ENCODE data around the gene RNU1-4. TPM values are rescaled to one million over a fixed set of nuclear protein-coding genes. Genes with fewer than 3 reads are reported as not detected.
"Not testable (repeated sequence)": the region's sequence is repeated elsewhere in the genome, so short reads cannot be mapped to it uniquely, and the experiment has no call there.

RNU1-4 gene
- total RNA-seq, 1 experiment from 2014 or later, result under 0.01 TPM

DNA sequence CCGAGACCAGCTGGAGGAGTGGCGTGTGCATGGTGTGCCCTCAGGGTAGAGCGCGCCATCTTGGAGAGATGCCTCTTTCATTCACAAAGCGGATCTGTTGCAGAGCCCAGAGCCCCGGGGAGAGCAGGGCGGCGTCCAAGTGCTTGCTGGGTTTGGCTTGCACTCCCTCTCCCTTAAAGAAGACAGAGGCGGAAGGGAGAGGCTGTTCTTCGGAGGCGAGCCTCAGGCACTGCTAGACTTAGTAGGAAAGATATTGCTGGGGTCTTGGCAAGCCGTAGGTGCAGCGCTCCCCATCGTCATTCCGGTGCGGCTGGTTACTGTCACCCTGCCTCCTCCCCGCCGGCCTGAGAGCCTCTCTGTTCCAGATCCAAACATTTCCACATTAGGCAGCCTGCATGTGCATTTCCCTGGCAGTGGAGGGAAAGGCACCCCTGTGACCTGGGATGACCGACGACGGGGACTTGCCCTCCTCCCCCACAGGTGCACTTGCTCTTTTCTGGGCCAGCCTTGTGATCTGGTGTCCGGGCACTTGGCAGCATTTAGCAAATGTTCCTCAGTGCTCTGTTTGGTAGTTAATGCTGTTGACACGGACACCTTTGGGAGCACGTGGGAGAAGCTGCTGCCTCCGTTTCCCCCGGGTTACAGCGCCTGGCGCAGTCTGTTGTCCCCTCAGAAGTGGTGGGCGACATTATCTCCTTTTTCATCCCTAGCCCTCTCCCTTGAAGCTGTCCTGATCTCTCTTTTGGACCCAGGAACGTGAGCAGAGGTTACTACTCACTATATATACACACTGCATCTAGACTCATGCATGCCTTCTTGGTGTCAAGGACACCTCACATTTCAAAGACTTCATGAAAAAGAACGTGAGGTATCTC lies 25.7 kb downstream of the RNU1-4 start:
- not testable (repeated sequence) for H3K36me3 ChIP-seq (replicated peaks; ENCODE audit: control insufficient read depth, insufficient read depth, low read length); H3K4me3 ChIP-seq (ENCODE audit: insufficient read depth, low read depth, low read length); H3K27me3 ChIP-seq (ENCODE audit: control insufficient read depth, insufficient read depth, low read length); DNase-seq

DNA sequence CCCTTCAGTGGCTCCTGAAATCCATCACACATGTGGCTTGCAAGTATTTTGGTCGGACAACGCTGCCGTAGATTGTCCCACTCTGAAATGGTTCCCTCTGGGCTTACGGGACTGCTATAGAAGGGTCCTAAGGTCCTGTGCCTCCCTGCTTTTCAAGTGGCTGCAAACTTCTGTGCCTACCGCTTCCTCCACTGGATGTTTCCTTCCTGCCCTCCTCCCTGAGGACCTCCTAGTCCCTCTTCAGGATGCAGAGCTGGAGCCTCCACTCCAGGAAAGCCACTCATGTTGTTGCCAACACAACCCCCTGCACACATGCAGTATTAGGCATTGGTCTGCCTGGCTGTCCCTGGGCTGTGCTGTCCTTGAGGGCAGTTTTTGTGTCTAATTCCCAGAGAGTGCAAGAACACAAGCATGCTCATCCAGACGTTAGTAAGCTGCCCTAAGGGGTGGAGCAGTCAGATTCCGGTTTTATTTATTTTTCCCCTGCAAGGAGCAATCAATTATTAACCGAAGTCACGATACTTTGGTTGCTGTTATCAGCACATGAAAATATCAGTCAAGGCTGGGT lies 26.5 kb downstream of the RNU1-4 start:
- not testable (repeated sequence) for DNase-seq; H3K36me3 ChIP-seq (replicated peaks; ENCODE audit: control insufficient read depth, insufficient read depth, low read length); H3K27me3 ChIP-seq (ENCODE audit: control insufficient read depth, insufficient read depth, low read length); H3K4me3 ChIP-seq (ENCODE audit: insufficient read depth, low read depth, low read length)

- not testable (repeated sequence) for H3K4me3 ChIP-seq (ENCODE audit: insufficient read depth, low read depth, low read length); DNase-seq; H3K36me3 ChIP-seq (replicated peaks; ENCODE audit: control insufficient read depth, insufficient read depth, low read length); H3K27me3 ChIP-seq (ENCODE audit: control insufficient read depth, insufficient read depth, low read length)
These were observed 29.9 kb downstream of the RNU1-4 start for GRCh38 chr1:16770139-16770759.

DNA sequence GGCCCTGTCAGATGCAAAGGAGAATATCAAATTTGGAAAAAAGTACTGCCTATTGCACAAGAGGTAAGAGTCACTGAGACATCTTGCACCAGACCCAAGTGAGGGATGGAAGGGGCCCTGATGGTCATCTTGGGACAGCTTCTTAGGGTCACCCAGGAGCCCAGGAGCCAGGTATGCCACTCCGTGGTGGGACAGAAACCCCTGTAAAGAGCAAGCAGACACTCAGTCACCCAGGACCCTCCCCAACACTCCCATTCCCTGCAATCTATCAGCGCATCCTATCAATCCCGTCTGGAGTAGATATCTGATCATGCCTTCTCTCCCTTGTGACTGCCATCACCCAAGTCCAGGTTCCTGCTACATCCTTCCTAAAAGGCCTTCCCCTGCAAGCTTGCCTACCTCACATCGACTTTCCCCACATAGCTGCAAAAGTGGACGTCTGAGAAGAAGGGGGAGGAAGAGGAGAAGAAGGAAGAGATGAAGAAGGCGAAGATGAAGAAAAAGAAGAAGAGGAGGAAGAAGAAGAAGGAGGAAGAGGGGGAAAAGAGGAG lies 30.7 kb downstream of the RNU1-4 start:
- not testable (repeated sequence) for H3K4me3 ChIP-seq (ENCODE audit: insufficient read depth, low read depth, low read length); DNase-seq; H3K27me3 ChIP-seq (ENCODE audit: control insufficient read depth, insufficient read depth, low read length); H3K36me3 ChIP-seq (replicated peaks; ENCODE audit: control insufficient read depth, insufficient read depth, low read length)

GRCh38 chr1:16772275-16773204 lies 32.2 kb downstream of the RNU1-4 start:
- not testable (repeated sequence) for H3K36me3 ChIP-seq (replicated peaks; ENCODE audit: control insufficient read depth, insufficient read depth, low read length); H3K4me3 ChIP-seq (ENCODE audit: insufficient read depth, low read depth, low read length); H3K27me3 ChIP-seq (ENCODE audit: control insufficient read depth, insufficient read depth, low read length); DNase-seq

- H3K36me3 ChIP-seq (replicated peaks; ENCODE audit: control insufficient read depth, insufficient read depth, low read length); DNase-seq; H3K27me3 ChIP-seq (ENCODE audit: control insufficient read depth, insufficient read depth, low read length); H3K4me3 ChIP-seq (ENCODE audit: insufficient read depth, low read depth, low read length): not testable (repeated sequence)
These were observed 32.9 kb downstream of the RNU1-4 start for GRCh38 chr1:16773205-16773596.

GRCh38 chr1:16773723-16774122 lies 33.4 kb downstream of the RNU1-4 start:
- not testable (repeated sequence) for H3K27me3 ChIP-seq (ENCODE audit: control insufficient read depth, insufficient read depth, low read length); H3K4me3 ChIP-seq (ENCODE audit: insufficient read depth, low read depth, low read length); H3K36me3 ChIP-seq (replicated peaks; ENCODE audit: control insufficient read depth, insufficient read depth, low read length); DNase-seq

DNA sequence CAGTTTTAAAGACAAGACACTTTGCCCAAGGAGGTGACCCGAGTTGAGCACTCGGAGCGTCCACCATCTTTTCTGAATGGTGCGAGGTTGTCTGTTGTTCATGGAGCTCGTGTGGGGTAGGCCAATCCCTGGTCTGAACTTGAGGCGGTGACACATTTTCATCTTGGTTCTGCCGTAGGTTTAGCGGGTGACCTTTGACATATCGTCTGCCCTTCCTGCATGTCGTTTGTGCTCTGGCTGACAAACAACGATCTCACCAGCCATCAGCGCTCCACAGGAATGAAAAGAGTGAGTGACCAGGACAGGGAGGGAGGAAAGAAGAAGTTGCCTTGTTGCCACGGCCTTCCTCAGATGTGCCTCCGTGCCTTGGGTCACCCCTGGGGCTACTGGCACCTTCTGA lies 34.5 kb downstream of the RNU1-4 start:
- not testable (repeated sequence) for H3K4me3 ChIP-seq (ENCODE audit: insufficient read depth, low read depth, low read length); DNase-seq; H3K36me3 ChIP-seq (replicated peaks; ENCODE audit: control insufficient read depth, insufficient read depth, low read length); H3K27me3 ChIP-seq (ENCODE audit: control insufficient read depth, insufficient read depth, low read length)

GRCh38 chr1:16775290-16775689 lies 35.0 kb downstream of the RNU1-4 start:
- DNase-seq; H3K27me3 ChIP-seq (ENCODE audit: control insufficient read depth, insufficient read depth, low read length); H3K36me3 ChIP-seq (replicated peaks; ENCODE audit: control insufficient read depth, insufficient read depth, low read length); H3K4me3 ChIP-seq (ENCODE audit: insufficient read depth, low read depth, low read length): not testable (repeated sequence)

GRCh38 chr1:16776248-16776647 lies 35.9 kb downstream of the RNU1-4 start:
- H3K4me3 ChIP-seq (ENCODE audit: insufficient read depth, low read depth, low read length); H3K27me3 ChIP-seq (ENCODE audit: control insufficient read depth, insufficient read depth, low read length); H3K36me3 ChIP-seq (replicated peaks; ENCODE audit: control insufficient read depth, insufficient read depth, low read length); DNase-seq: not testable (repeated sequence)

- DNase-seq; H3K36me3 ChIP-seq (replicated peaks; ENCODE audit: control insufficient read depth, insufficient read depth, low read length); H3K27me3 ChIP-seq (ENCODE audit: control insufficient read depth, insufficient read depth, low read length): not testable (repeated sequence)
These were observed 36.5 kb downstream of the RNU1-4 start for GRCh38 chr1:16776835-16777234.

GRCh38 chr1:16777821-16778220 lies 37.5 kb downstream of the RNU1-4 start:
- DNase-seq; H3K27me3 ChIP-seq (ENCODE audit: control insufficient read depth, insufficient read depth, low read length); H3K36me3 ChIP-seq (replicated peaks; ENCODE audit: control insufficient read depth, insufficient read depth, low read length); H3K4me3 ChIP-seq (ENCODE audit: insufficient read depth, low read depth, low read length): not testable (repeated sequence)

More at GRCh38 chr1:16776835-16777234, 36.5 kb downstream of the RNU1-4 start:
- not testable (repeated sequence) for H3K4me3 ChIP-seq (ENCODE audit: insufficient read depth, low read depth, low read length)

DNA sequence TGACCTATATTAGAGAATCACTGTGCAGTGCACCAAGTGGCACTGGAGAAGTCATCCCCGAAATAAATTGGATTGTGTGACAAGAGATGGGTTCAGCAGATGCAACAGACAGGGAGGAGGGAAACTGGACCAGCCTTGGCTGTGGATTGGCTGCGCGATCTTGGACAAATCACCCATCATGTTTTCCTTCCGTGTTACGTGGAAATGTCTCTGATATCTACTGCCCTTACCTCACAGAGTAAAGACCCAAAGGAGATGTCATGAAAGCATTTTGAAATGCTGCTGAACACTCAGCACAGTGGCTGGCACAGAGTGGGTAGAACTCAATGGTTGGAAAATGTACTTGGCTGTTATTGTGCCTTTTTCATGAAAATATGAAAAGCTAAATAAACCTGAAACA lies 39.2 kb downstream of the RNU1-4 start:
- H3K4me3 ChIP-seq (ENCODE audit: insufficient read depth, low read depth, low read length); H3K27me3 ChIP-seq (ENCODE audit: control insufficient read depth, insufficient read depth, low read length); DNase-seq; H3K36me3 ChIP-seq (replicated peaks; ENCODE audit: control insufficient read depth, insufficient read depth, low read length): not testable (repeated sequence)

- not testable (repeated sequence) for H3K4me3 ChIP-seq (ENCODE audit: insufficient read depth, low read depth, low read length)
These were observed 40.7 kb downstream of the RNU1-4 start for GRCh38 chr1:16781033-16781432.

More at GRCh38 chr1:16781033-16781432, 40.7 kb downstream of the RNU1-4 start:
- not testable (repeated sequence) for DNase-seq; H3K27me3 ChIP-seq (ENCODE audit: control insufficient read depth, insufficient read depth, low read length); H3K36me3 ChIP-seq (replicated peaks; ENCODE audit: control insufficient read depth, insufficient read depth, low read length)
